ENCODE measurements around the gene RER1.

RER1 gene

DNA sequence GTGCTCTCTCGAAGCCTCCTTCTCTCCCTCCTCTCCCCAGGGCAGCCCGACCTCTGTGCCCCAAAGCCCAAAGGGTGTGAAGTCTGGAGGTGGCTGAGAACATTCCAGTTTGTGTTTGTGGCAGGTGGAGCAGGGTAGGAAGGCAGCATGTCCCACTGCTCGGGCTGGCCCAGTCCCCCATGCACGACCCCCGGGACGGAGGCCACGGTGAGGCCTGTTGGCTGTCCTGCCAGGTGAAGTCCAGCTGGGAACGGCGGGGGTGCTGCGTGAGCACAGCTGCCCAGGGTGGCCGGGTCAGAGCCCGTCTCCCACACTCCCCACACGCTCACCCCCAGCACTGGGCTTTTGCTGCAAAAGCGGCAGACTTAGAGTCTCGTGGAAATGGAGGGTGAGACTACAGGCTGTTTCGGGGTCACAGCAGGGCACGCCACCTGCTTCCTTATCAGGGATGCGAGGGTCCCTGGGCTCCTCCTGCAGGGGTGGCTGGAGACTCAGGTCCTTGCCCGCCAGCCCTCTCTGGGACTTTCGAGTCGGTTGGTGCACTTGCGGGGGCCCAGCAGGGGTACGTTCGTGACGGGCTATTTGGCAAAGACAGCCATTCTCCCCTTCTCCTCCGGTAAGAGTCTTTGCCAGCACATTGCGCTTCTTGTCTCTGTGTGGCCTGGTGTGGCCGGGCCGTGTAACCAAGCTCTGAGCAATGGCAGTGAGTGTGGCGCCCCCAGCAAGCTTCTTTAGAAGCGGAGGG is 40.6 kb upstream of the RER1 start:
- no peak overlapping the region for H3K27ac ChIP-seq
- no peak for TF ChIP-seq ZFX (IDR thresholded peaks at IDR 0.05)
- TF ChIP-seq, protein P1, sequence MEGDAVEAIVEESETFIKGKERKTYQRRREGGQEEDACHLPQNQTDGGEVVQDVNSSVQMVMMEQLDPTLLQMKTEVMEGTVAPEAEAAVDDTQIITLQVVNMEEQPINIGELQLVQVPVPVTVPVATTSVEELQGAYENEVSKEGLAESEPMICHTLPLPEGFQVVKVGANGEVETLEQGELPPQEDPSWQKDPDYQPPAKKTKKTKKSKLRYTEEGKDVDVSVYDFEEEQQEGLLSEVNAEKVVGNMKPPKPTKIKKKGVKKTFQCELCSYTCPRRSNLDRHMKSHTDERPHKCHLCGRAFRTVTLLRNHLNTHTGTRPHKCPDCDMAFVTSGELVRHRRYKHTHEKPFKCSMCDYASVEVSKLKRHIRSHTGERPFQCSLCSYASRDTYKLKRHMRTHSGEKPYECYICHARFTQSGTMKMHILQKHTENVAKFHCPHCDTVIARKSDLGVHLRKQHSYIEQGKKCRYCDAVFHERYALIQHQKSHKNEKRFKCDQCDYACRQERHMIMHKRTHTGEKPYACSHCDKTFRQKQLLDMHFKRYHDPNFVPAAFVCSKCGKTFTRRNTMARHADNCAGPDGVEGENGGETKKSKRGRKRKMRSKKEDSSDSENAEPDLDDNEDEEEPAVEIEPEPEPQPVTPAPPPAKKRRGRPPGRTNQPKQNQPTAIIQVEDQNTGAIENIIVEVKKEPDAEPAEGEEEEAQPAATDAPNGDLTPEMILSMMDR (conservative IDR thresholded peaks at IDR 0.05) = no peak

DNA sequence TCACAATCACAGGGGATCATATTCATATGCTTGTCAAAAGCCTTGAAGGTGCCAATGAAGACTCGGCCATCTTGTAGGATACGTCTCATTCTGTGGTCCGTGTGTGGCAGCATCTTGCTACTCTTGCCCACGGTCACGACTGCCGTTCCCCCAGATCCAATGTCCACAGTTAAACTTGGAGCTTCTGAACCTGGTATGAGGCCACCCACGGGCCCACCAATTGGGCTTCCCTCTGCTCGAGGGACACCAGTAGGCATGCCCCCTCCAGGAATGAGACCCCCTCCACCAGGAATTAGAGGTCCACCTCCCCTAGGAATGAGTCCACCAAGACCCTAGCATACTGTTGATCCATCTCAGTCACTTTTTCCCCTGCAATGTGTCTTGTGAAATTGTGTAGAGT is 39.9 kb upstream of the RER1 start:
- TF ChIP-seq, protein P1 (conservative IDR thresholded peaks at IDR 0.05) = no peak
- TF ChIP-seq ZFX (IDR thresholded peaks at IDR 0.05) = no peak
- H3K27ac ChIP-seq = no peak overlapping the region

DNA sequence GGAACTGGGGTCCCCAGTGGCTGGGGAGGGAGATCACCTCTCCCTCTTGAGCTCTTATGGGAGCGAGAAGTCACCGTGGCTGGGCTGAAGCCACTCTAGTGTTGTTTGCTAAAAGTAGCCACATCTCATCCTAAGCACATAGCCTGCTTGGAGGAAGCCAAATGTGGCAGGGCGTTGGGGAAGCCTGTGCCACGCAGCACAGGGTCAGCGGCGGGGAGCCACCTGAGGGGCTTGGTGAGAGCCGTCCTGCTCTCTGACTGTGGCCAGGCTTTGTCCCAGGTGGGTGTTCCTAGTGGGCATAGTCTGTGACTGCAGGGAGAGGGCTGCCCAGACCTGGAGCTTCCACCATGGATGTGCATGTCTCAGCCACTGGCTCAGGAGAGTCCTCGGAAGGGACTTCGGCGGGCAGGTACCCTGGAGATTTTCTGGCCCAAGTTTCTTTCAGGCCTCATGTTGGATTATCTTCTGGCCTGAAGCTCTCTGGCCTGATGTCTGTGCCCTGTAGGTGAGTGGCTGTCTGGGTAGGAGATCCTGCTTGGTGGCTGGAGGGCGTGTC is 39.2 kb upstream of the RER1 start:
- TF ChIP-seq ZFX (IDR thresholded peaks at IDR 0.05) = no peak
- TF ChIP-seq, protein P1 (conservative IDR thresholded peaks at IDR 0.05) = no peak

DNA sequence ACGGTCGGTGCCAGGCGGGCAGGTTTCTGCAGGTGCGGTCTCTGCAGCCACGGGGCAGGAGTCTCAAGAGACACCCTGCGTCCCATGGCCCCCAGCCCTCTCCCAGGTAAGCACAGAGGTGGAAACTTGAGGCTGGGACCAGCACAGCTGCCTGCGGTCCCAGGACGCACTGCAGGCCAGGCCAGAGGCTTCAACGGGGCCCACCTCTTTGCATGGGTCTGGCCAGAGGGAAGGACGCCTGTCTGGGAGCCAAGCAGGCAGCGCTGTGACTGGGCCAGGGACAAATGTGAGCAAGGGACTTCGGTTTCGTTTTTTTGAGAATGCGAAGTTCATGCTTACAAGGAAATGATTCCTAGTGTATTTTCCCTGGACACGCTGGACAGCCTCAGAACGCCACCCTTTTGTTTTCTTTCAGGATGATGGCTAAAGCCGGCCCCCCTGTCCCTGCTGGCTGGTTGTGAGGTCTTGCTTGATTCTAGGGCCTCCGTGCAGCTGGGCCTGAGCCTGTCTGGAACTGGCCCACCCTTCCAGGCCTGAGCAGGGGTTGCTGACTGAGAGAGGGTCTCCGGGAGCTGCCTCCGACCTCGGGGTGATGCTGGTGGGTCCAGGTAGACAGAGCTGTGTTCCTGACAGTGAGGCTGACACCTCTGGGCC is 38.6 kb upstream of the RER1 start:
- no peak for TF ChIP-seq ZFX (IDR thresholded peaks at IDR 0.05)
- TF ChIP-seq, protein P1 (conservative IDR thresholded peaks at IDR 0.05) = no peak
- no peak overlapping the region for H3K27ac ChIP-seq

More for the DNA sequence above, 39.2 kb upstream of the RER1 start:
- H3K27ac ChIP-seq = no peak overlapping the region

DNA sequence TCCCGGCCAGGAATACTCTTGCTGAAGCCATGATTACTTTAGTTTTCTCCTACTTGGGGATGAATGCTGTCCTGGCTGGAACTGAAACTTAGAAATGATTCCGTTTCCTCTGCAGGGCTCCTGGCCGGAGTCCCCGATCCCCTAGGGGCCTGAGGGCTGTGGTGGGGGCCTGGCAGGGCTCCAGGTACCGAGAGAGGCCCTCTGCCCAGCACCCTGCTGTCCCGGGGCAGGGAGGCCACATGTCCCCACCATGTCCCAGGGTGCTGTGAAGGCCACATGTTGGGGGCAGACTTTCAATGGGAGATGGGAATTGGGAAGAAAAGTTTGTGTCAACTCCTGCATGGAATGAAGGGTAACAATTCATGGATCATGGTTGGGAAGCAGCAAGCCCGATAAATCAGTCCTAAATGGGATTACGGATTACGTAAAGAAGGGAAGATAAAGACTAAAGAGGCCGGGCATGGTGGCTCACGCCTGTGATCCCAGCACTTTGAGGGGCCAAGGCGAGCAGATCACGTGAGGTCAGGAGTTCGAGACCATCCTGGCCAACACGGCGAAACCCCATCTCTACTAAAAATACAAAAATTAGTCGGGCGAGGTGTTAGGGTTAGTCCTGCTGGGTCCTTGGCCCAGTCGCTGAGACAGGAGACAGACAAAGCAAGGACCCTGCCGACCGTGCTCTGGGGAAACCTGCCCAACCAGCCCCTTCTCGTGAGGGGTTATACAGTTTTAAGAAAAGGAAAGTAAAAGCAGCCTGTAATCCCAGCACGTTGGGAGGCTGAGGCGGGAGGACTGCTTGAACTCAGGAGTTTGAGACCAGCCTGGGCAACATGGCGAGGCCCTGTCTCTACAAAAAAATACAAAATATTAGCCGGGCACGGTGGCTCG is 37.8 kb upstream of the RER1 start:
- no peak overlapping the region for H3K27ac ChIP-seq
- TF ChIP-seq, protein P1 (conservative IDR thresholded peaks at IDR 0.05) = no peak
- TF ChIP-seq ZFX (IDR thresholded peaks at IDR 0.05) = no peak

DNA sequence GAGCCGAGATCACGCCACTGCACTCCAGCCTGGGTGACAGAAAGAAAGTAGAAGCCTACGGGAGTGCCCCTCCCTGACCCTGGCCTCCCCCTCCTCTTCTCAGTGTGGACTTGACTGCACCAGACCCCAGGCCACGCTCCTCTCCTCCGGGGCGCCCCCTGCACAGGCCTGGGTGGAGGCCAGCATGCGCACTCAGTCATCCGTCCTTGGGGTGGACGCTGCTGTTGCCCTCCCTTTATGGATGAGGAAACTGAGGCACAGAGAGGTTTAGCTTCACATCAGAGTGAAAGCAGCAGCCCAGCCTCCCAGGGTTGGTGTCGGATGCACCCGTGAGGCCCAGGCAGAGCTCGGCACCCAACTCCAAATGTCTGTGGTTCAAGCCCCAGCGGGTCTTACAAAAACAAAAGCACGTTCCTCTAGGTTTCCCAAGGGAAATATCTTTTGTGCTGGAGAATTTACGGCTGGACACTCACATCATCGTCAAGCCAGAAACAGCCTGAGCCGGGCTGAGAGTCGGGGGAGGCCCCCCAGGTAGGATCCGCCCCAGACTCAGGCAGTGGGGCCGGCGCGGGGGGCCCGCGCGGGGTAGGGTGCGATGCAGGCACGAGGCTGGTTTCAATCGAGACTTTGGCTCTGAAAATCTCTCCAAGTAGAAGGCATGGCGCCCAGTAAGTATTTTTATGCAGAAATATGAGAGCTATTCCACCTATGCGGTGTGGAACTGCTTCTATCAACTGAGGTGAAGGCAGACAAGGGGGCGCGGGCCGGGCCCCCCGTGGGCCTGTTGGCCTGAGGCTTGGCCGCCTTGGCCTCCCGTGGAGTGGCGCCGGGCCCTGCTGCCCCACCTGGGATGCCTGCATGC is 36.9 kb upstream of the RER1 start:
- no peak overlapping the region for H3K27ac ChIP-seq
- no peak for TF ChIP-seq ZFX (IDR thresholded peaks at IDR 0.05)
- TF ChIP-seq, protein P1 (conservative IDR thresholded peaks at IDR 0.05) = no peak

Data from C4-2B (cell line).